HL-60/S4 (cell line): ENCODE results near the gene GPR84.

ENCODE experiments used
- in situ Hi-C: fragments of 300-500 bp; cut with MboI; formaldehyde crosslinking; loops from 2 replicates; pipeline ENCODE4 v1.14.3; 2022; ENCODE audit warnings: low sequenced_read_pairs

GPR84 gene

DNA sequence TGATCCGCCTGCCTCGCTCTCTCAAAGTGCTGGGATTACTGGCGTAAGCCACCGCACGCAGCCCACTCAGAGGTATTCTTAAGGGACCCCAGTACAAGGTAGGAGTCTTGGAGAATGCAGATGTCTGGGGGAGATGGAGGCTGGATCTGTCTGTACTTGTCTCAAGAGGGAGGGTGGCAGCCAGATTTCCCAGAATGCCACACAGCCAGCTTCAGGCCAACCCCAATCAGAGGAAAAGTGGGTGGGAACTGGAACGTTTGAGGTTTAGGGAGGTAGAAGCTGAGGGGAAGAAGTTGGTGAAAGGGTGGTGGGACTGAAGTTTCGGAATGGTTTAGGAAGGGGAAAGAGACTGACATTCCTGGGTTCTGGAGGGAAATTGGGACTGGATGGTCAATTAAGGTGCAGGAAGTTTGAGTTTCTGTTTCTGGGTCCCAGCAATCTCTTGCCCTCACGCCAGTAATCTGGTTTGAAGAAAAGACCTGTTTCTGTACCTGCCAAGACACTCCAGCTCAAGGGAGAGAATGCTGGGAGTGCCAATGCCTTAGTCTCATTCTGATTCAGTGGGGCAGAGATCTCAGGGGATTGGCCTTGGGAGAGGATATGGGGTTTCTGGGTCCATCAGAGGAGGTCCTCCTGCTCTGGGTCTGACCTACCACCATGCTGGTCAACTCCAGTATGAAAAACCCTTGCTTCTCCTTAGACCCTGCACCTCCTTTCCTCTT is 28.4 kb upstream of the GPR84 start:
- in situ Hi-C loops: no loop called here

DNA sequence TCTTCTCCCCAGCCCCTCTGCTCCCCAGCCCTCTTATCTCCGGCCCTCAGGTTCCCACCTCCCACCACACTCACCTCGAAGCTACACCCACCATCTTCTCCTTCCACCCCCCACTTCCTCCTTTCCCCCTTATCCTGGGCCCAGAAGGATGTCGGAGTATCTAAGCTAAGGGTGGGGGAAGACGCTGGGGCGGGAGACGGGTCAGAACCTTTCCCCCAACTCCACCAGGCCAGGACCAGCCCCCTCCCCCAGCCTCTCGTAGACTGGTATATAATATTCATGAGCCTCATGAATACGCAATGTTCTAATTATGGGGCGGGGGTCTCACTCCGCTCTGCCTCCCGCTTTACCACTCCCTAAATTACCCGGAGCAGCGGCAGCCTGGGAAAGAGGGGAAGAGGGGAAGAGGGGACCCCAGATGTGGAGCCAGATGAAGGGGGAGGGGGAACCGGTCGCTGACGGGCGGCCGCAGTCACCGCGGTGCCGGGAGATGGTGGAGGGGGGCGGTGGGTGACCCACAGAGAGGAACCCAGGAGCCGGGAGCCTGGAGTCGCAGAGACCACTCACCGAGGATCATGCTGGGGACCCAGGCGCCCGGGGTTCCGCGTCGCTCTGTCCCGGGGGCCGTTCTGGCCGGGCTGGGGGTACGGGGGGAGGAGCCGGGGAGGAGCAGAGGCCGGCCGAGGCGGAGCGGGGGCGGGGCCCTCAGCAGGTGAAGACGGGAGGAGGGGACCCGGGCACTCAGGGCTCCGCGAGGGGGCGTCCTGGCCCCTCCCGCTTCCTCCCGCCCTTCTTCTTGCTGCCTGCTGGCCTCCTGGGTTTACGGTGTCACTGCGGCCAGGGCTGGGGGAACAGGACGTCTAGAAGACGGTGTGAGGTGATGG is 26.6 kb upstream of the GPR84 start:
- in situ Hi-C loops: no loop called here

DNA sequence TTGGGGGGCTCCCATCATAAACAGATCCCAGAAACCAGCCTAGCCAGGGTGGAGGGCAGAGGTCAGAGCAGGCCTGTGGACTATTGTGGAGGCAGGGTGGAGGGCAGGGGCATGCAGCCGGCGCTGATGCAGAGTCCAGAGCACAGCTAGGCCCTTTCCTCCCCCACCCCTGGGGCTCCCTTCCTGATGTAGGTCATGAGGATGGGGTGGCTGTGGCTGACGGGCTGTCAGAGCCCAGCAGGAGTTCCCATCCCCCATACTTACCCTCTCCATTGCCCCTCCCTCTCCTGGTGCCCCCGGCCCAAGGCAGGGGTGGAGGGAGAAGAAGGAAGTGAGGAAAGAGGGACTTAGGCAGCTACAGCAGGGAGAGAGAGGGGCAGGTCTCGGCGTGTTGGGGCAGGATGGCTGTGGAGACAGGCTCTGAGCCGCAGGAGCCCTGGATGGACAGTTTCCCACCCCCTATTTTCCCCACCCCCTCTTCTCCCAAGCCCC is 25.9 kb upstream of the GPR84 start:
- in situ Hi-C loops: no loop called here

DNA sequence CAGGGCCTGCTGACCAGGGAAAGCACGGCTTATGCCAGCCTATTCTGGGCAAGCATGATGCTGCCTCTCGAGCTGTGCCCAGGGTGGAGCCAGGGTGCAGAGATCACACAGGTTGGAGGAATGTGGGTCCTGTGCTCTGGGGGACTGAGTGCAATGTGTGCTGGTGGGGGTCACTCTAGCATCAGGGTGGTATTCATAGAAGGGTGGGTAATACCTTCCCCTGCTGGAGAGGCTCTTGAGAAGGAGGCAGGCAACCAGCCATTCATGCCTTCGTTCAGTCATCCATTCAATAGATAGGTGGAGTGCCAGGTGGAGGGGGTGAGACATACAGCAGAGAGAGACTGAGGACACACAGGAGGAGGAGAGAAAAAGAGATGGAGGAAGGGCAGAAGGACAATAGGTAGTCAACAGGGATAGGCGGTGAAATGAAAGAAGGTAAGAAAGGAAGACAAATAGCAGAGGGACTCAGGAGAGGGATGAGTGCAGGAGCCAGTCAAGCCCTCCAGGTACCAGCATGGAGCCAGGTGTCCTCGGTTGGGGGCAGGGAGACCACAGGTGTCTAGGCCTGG is 25.4 kb upstream of the GPR84 start:
- in situ Hi-C loops: no loop called here

DNA sequence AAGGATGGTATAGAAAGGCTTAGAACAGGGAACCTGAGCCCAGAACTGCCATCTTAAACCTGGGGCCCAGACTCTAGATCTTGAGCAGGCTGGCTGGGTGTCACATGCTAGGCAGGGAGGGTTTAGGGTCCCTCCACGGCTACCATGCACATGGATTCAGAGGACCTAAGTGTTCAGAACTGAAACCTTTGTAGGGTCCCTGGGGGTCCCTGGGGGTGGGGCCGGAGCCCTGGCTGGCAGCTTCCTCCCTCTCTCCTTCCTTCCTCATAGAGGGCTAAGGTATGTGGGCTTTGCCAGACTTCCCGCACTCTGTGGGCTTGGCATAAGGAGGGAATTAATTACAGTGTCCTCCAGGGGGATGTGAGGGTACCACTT is 24.8 kb upstream of the GPR84 start:
- in situ Hi-C loops: no loop called here

DNA sequence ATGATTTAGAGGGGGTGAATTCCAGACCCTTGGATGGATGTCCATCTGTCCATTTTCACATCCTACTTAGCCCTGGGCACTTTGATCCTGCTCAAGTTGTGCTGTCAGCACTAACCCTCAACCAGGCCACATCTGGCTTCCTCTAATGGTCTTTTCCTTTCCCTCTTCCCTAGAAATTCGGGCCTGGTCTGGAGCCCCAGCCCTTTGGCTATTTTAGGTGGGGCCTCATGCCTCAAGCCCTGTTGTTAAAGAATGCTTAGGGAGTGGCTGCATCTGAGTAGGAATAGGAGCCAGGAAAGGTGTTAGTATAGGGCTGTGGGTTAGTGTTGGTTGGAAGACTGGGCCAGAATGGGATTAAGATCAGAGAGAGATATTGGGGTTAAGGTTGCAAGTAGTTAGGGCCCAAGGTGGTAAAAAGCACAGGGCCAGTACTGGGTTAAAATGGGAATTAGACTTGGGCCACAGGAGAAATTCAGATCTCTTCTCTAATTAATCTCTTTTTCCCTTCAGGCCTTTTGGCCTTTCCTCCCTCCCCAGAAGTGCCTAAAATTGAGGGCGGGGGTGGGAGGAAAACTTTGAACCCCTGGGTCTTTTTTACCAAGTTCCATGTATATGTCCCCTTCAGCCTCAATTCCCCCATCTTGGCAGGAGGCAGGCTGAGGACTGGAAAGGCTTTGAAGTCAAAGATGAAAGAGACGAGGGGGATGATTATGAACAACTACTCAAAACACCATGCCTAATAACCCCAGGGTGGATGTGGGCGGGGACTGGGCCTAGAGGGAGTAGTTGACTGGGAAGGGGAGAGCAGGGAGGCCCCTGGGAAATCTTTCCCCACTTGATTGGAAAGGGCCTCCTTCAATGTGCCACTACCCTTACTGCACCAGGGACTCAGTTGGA is 24.2 kb upstream of the GPR84 start:
- in situ Hi-C loops: no loop called here

DNA sequence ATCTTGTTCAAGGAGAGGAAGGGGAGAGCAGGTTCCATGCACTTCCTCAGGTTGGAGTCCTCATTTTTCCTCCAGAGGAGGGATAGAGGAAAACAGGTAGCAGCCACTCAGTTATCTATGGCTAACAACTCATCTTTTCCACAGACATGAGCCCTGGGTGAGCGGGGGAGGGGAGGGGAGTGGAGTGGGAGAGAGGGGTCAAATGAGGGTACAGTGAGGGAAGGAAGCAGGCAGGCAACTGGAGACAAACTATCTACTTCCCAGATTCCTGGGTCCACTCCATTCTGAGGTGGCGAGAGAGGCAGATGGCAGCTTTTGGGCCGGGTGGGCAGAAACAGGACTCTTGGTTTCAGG is 22.8 kb upstream of the GPR84 start:
- in situ Hi-C loops: no loop called here

DNA sequence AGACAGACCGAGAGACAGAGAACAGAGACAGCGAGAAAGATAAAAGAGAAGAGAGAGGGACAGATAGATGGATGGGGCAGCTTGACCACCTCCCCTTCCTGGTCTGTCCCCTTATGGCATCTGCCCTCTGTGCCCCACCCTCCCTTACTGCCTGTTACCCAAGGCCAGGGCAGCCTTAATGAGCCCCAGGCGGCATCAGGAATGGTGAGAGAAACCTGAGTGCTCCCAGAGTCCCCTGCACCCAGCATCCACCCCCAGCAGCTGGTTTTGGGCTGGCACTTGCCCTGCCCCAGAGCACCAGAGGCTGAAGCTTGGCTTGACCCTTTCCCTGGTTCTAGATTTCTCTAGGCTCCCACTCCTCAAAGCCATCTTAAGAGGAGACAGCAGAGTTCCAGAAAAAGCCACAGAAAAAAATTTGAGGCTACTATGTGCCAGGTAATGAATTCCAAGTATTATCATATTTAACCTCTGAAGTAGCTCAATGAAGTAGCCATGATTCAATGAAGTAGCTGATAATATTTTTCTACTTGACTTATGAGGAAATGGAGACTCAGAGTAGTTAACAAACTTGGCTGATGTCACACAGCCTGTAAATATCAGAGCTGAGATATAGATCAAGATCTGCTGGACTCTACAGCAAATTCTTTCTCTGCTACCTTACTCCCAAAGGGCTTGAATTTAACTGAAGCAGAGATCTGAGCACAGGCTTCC is 22.3 kb upstream of the GPR84 start:
- in situ Hi-C loops: no loop called here

DNA sequence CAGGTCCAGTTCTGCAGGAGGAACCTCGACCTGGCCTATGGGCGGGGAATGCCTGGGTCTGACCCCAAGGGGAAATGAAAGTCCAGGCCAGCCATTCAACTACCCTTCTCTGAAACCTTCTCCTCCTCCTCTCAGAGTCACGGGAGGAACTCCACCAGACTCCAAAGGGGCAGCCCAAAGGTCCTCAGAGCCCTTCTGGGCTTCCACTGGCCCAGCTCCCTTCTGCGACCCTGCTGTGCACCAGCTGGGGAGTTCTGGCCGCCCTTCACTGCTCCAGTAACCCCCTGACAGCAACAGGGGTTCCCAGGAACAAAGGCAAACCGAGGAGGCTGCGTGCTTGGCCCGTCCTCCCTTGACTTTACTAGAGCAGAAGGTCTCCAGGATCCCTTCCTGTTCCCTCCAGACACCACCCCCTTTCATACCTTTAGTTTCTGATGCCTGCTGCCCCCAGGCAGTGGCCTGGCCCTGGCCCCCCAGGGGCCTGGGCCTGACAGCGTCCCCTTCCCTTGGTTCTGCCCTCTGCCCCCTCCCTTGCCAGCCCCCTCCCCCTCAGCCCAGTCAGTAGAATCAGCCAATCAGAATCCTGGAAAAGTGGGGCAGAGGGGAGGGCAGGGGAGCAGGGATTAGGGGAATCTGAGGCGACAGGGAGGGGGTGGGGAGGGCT is 21.1 kb upstream of the GPR84 start:
- in situ Hi-C loops: no loop called here

DNA sequence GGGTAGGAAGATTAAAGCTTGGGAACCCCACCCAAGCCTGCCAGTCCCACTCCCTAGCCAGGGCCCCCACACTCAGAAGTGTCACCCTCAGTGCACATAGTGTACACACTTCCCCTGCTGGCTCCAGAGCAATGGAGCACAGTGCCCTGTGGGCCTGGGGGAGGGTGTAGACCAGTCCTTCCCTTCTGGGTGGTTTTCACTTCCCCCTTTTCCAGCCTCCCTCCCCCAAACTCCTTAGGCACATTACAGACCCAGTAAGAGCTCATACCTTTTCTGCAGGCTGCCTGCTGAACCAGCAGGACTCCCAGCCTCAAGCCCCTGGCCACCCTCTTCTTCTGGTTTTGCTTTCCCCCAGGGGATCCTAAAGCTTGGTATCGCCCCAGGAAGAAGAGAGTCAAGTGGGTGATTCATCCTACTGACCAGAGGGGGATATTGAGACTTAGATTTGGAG is 20.3 kb upstream of the GPR84 start, which contains the start of gene ZNF385A:
TSS of gene ZNF385A (minus strand) at position 143 of the 451 bp plus-strand sequence. CDS start 219 bp downstream, outside the sequence.
- in situ Hi-C loops: no loop called here

DNA sequence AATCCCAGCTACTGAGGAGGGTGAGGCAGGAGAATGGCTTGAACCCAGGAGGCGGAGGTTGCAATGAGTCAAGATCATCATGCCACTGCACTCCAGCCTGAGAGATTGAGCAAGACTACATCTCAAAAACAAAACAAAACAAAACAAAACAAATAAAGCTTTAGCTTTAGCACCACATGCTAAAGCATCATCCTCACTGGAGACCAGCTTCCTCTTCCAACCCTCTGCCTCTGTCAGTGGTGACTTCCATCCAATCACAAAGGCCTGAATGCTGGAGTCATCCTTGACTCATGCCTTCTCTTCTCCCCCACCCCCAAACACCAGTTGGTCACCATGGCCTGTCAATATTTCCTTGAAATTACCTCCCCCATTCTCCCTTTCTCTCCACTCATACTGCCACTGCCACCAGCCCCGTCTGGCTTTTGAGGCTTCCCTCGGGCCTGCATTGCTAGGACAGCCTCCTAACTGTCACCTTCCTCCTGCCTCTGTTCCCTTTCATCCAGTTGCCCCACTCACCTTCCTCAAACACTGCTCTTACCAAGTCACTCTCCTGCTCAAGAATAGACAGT is 18.8 kb upstream of the GPR84 start:
- in situ Hi-C loops: no loop called here

DNA sequence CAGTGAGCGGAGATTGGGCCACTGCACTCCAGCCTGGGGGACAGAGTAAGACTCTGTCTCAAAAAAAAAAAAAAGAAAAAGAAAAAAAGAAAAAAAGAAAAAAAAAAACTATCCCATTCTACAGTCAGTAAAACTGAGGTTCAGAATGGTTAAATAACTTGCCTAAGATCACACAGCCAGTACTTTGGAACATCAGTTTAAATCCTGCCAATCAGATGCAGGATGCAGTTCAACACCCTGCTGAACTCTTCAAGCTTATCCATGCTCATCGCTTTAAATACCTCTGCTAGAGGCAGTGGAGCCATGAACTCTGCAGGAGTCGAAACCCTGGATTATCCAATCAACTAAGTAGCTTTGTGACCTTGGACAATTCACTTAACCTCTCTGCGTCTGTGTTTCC is 16.9 kb upstream of the GPR84 start:
- in situ Hi-C loops: no loop called here

DNA sequence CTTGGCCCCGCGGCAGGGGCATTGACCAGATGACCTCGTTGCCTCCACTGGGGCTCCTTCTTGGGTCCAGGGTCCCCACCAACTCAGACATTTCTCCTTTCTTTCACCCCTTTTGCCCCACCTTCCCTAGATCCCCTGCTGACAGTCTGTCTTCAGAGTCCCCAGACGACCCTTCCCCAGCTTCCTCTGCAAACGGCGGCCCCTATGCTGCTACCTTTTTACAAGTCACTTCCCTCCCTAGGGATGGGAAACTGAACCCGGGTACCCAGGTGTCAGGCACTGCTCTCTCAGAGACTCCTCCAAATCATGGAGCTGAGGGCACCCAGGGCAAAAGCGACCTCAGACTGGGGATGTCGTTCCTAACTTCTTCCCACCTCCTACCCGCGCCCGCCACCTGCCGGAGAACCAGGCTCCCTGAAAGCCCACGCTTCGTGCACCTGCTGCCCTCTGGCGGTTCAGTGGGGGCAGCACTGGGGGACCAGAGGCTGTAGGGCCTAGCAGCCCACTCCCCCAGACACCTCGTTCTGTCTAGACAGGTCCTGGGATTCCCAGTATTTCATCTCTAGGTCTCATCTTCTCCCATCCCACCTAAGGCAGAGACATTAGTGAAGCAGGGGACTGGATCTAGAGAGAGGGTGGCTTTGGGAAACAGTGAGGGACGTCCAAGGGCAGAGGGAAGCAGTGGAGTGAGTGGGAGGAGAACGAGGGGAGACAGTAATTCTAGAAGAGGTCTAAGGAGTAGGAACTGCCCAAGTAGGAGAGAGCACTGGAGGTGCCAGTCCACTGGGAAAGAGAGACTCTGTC is 15.3 kb upstream of the GPR84 start:
- in situ Hi-C loops: loop anchor here (10.0 kb wide), 1 partner anchor 385 kb away; no protein-coding TSS in a partner anchor

DNA sequence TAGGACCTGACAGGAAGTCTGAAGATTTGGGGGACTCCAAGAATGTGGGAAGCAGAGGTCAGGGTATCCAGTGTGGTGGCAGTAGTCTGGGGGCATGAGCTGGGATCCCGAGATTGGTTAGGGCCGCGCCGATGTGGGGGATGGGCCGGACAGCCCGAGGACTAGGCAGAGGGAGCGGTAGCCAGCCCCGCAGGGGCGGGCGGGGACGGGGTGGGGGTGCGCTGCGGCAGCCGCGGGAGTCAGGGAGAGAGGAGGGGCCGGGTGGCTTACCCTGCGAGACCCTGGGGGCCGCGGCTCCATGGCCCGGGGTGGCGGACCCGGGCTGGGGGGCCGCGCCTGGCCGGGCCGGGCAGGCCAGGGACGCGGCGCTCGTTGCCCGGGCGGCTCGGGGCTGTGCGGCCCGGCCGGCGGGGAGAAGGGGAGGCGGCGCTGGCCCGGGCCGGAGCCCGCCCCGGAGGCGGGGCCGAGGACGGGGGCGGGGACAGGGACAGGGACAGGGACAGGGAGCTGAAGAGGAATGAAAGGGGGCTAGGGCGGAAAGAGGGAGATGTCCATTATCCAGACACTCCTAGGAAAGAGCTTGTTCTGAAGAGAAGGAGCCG is 14.6 kb upstream of the GPR84 start:
- in situ Hi-C loops: loop anchor here (10.0 kb wide), 1 partner anchor 384 kb away; no protein-coding TSS in a partner anchor

DNA sequence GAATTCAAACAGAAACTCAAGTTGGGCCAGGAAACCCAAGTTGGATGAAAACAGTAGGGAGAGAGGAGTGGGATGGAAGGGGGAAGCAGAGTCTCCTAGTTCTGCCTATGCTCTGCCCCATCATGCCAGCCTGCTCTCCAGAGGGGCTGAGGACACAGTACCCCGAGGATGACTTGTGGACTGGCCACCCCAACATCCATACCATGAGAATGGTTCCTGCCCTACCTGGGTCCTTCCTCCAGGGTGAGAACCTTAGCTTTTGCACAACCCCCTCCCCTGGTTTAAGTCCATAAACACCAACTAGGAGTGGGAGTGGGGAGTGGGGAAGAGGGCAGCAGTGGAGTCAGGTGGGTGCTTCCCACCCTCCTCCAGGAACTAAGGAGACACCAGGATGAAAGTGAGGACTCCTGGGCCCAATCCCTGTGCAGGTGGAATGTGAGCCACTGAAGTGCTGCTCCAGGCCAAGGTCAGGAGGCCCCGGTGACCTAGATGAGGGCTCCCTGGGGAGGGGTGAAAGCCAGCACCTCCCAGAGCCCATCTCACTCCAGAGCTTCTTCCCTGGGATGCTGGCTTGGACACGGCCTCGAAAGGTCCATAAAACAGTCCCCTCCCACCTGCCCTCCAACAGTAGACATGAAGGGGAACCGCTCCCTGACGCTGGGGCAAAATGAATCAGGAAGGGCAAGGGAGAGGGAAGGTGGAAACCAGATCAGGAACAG is 13.7 kb upstream of the GPR84 start:
- in situ Hi-C loops: loop anchor here (10.0 kb wide), 1 partner anchor 383 kb away; no protein-coding TSS in a partner anchor

DNA sequence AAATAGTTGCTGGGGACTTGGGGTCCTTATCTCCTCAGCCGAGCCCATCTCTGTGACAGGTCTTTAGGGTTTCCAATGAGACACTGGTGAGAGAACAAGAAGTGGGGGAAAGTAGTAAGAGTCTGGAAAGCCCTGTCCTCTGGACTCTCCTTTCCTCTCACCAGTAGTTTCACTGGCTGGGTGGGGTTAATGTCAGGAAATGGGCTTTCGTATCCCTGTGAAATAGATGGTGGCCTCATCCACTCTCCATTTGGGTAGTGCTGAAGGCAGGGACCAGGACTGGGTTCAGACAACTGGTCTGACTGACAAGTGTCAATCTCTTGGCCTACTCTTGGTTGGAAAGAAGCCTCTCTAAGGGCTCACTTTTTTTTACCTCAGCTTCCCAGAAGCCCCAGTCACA is 12.7 kb upstream of the GPR84 start:
- in situ Hi-C loops: loop anchor here (10.0 kb wide), 1 partner anchor 382 kb away; no protein-coding TSS in a partner anchor

DNA sequence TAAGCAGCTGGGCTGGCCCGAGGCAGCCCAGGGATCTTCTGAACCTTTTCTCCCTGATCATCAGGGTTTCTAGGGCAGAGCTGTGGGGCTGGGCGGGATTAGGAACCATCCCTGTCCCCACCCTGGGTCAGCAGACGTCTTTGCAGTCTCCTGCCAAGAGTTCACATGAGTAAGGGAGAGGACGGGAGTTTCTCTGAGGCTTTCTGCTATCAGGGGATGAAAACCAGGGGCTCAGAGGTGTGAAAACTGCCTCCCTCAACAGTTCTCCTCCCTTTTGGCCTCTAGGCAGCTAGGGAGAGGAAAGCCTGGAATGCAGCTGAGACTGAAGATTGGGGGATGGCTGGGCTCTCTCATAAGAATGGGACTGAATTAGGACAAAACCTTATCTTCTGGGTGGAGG is 12.3 kb upstream of the GPR84 start:
- in situ Hi-C loops: loop anchor here (10.0 kb wide), 1 partner anchor 382 kb away; no protein-coding TSS in a partner anchor
